H1 (cell line): Measurements from ENCODE around the gene CFAP74.

ENCODE experiments used
- ASH2L ChIP-seq: fragments of 200-600, 300-600 bp; sonication (generic); IDR thresholded peaks from one replicate; pipeline ENCODE4 v1.7.1; 2017; ENCODE audit warnings: low read length
- CBX5 ChIP-seq: fragments of 300-800, 300-1000 bp; sonication (generic); IDR thresholded peaks from 2 replicates; pipeline ENCODE4 v1.7.1; 2016; ENCODE audit warnings: antibody characterized with exemption, low read length, low read depth
- CEBPB ChIP-seq: IDR thresholded peaks from 2 replicates; pipeline ENCODE4 v1.6.1; 2012; ENCODE audit warnings: low read depth, low read length
- CTCF ChIP-seq, 3 experiments: IDR thresholded peaks; 1 replicate in 2 of 3; 2 replicates in 1 of 3; pipeline versions ENCODE4 v1.5.1 to v1.6.1; 2011; ENCODE audit warnings: low read length in 3 of 3, mild to moderate bottlenecking in 3 of 3, inconsistent platforms in 2 of 3, low read depth in 1 of 3, moderate library complexity in 1 of 3; ENCODE audit not compliant: insufficient read depth in 1 of 3; ENCODE audit errors: control extremely low read depth in 1 of 3
- EZH2 ChIP-seq: fragments of 200-600 bp; sonication (generic); IDR thresholded peaks from 2 replicates; pipeline ENCODE4 v1.7.1; 2012; ENCODE audit warnings: low read depth, mild to moderate bottlenecking, moderate library complexity, low read length, inconsistent platforms; ENCODE audit not compliant: severe bottlenecking
- GABPA ChIP-seq: IDR thresholded peaks from 2 replicates; pipeline ENCODE4 v1.6.1; 2011; ENCODE audit warnings: mild to moderate bottlenecking, low read length, moderate library complexity, borderline replicate concordance; ENCODE audit not compliant: insufficient read depth
- JUND ChIP-seq: IDR thresholded peaks from 2 replicates; pipeline ENCODE4 v1.6.1; 2011; ENCODE audit warnings: mild to moderate bottlenecking, improper control_type of control experiment, low read length
- KDM5A ChIP-seq: fragments of 200-600 bp; IDR thresholded peaks from 2 replicates; pipeline ENCODE4 v1.7.1; 2012; ENCODE audit warnings: mild to moderate bottlenecking, low read length, inconsistent platforms, mixed read lengths
- MAX ChIP-seq: IDR thresholded peaks from 2 replicates; pipeline ENCODE4 v1.6.1; 2012; ENCODE audit warnings: inconsistent platforms
- POLR2A ChIP-seq, 2 experiments: IDR thresholded peaks; 1 replicate in 1 of 2; 2 replicates in 1 of 2; pipeline ENCODE4 v1.6.1; 2011; ENCODE audit warnings: low read depth in 2 of 2, low read length in 2 of 2, mild to moderate bottlenecking in 2 of 2; ENCODE audit errors: control extremely low read depth in 1 of 2
- POLR2AphosphoS5 ChIP-seq: IDR thresholded peaks from 2 replicates; pipeline ENCODE4 v1.6.1; 2011; ENCODE audit warnings: low read depth, low read length
- SUZ12 ChIP-seq: fragments of 200-600 bp; sonication (generic); IDR thresholded peaks from 2 replicates; pipeline ENCODE4 v1.6.1; 2012; ENCODE audit warnings: mild to moderate bottlenecking, inconsistent platforms, low read length, moderate library complexity, mixed read lengths
- TAF1 ChIP-seq: IDR thresholded peaks from 2 replicates; pipeline ENCODE4 v1.6.1; 2011; ENCODE audit warnings: mild to moderate bottlenecking, low read depth, low read length

- TF ChIP-seq CTCF (IDR thresholded peaks at IDR 0.05; ENCODE audit: control extremely low read depth in 1 of 3, insufficient read depth in 1 of 3, low read depth in 1 of 3, low read length in 3 of 3), result no peak
- TF ChIP-seq MAX, result no peak
- TF ChIP-seq POLR2A (IDR thresholded peaks at IDR 0.05; ENCODE audit: control extremely low read depth in 1 of 2, low read depth in 2 of 2, low read length in 2 of 2), result no peak
- no peak for TF ChIP-seq KDM5A
- TF ChIP-seq GABPA, result no peak
- TF ChIP-seq CBX5, result no peak
- no peak for TF ChIP-seq ASH2L
- no peak for TF ChIP-seq EZH2
- no peak for TF ChIP-seq JUND
- TF ChIP-seq TAF1, result no peak
- TF ChIP-seq POLR2AphosphoS5, result no peak
- no peak for TF ChIP-seq CEBPB
- no peak for TF ChIP-seq SUZ12
These were observed 66.5 kb downstream of the CFAP74 start for GRCh38 chr1:1937061-1937460.
